GM18519 (cell line): ENCODE results near the gene TH.
"Not testable (repeated sequence)": the region's sequence is repeated elsewhere in the genome, so short reads cannot be mapped to it uniquely, and the experiment has no call there.

Source experiments
- ATAC-seq: cut with Tn5 transposase; IDR thresholded peaks from one replicate; pipeline ENCODE4 v1.9.1; 2021; ENCODE audit warnings: mild to moderate bottlenecking, moderate library complexity; ENCODE audit not compliant: unreplicated experiment, low FRiP score

The TH gene

DNA sequence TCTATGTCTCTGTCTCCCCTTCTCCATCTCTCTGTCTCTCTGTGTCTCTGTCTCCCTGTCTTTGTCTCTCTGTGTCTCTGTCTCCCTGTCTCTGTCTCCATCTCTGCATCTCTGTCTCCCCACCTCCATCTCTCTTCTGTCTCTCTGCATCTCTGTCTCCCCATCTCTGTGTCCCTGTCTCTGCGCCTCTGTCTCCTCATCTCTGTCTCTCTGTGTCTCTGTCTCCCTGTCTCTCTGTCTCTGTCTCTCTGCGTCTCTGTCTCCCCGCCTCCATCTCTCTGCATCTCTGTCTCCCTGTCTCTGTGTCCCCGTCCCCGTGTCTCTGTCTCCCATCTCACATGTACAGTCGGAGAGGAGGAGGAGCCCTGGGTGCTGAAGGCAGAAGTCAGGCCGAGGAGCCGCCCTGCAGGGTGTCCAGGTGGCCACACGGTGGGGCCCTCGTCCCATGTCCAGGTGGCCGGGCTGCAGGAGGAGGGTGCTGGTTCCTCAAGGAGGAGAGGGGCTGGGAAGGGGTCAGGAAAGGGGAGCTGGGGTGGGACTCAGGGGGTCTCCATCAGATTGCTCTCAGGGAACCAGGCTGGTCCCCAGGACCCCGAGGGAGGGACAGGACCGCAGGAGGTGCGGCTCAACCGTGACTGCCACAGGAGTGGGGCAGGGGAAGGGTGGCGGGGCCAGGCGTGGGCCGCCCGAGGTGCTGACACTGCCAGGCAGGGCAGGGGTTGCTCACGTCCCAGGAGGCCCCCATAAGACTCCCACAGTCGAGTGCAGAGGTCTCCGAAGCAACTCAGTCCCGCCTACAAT is 25.6 kb upstream of the TH start:
- no peak for ATAC-seq

DNA sequence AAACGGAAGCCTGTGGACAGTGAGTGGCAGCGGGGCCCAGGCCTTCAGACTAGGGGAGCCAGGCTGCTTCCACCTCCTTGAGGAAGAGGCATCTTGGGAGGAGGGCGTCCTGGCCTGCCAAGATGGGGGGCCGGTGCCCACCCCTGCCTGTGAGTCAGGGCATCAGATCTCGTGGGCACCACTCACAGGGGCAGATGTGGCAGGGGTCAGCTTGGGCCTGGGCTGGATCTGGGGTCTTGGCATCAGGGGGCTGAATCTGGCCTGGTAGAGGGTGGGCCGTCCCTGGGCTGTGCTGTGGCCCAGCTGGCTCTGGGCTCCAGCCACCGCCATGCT is 24.1 kb upstream of the TH start:
- no peak for ATAC-seq

DNA sequence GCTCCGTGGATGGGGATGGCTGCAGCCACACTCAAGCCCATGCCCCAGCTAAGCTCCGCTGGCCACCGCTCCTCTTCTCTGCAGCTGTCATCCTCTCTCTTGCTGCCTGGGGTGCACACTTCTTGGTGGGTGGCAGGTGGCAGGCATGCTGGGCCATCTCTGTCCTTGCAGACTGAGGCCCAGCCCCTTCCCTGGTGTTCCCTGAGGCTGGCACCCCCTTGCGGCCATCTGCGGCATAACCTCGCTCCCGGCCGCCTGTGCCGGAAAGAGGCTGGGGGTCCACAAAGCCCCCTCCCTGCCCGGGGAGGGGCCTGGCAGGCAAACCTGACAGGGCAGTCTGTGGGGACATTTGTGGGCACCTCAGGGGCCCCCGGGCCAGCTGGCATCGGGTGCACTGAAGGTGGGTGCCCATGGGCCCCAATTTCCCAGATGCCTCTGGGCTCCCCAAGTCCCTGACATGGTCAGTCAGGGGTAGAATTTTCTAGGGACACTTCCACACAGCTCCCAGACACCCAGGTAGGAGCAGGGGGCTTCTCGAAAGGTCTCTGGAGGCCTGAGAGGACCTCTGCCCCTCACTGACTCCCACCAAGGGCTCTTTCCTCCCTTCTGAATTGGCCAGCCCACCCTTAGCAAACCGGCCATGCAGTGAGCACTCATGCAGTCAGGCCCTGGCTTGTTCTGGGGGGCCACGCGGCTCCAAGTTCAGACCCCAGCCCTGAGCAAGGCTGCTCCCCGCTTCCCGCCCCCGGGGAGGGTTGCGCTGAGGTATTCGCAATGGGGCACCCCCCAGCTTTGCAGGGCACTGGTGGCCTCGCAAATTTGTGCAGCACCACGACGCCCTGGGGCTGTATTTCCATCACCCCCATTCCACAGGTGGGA is 23.5 kb upstream of the TH start:
- ATAC-seq: no peak

DNA sequence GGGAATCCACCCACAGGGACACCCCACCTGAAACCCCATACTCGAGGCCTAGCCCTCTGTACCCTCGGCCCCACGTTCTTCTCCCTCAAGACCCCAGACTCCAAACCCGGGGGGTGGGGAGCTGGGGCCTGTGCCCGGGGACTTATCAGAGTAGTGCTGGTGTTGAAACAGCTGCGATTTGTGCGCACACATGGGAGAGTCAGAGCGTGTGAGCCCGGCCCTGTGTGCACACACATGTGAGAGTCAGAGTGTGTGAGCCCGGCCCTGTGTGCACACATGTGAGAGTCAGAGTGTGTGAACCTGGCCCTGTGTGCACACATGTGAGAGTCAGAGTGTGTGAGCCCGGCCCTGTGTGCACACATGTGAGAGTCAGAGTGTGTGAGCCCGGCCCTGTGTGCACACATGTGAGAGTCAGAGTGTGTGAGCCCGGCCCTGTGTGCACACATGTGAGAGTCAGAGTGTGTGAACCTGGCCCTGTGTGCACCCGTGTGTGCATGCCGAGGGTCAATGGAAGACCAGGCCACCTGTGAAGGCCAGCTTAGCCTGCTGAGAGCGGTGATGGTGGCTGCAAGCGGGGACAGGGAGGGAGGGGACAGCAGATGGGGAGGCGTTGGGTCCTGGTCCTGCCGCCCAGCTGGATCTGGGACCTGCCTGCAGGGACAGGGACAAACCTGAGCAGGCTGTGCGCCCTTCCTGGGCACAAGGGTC is 22.4 kb upstream of the TH start:
- ATAC-seq: not testable (repeated sequence)

DNA sequence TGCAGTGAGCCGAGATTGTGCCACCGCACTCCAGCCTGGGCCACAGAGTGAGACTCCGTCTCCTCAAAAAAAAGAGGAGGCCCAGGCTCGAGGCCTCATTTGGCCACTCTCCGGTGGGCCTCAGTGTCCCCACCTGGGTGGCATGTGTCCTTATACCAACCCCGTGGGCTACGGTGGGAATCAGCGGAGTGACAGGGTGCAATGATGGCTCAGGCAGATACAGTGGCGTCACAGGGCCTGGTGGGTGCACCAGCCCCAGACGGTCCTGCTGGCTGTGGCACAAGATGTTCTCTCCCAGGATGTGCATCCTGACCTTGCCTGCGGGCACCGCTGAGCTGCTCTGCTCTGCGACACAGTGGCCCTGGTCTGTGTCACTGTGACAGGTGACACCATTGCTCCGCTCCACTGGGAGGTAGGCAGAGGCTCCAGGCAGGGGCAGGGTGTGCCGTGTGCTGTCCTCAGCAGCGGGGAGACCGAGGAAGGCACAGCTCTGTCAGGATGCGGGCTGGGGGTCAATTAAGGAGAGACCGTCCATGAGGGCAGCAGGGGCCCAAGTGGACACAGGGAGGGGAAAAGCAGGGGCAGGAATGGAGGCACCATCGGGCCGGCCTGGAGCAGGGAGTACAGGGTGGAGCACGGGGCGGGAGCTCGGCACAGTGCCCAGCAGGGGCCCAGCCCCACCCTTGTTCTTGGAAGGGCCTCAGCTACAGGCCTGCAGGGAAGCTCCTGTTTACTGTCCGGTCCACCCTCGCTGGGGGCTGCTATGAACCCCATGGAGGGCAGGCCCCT is 21.7 kb upstream of the TH start:
- no peak for ATAC-seq

DNA sequence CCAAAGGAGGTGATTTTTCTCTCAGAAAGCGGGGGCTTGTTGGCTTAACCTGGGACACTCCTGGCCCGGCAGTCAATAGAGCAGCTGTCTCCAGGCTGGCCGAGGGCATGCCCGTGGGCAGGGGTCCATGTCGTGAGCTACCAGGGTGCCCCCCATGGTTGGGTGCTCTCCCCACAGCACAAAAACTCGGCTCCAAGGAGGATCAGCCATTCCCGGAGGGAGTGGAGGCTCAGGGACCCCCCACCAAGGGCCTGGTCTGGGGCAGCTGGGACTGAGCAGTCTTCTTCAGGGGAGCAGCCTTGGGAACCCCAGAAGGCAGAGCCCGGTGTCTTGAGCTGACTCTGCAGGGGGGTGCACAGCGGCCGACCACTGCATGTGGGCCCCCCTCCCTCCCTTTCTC is 20.8 kb upstream of the TH start:
- ATAC-seq: no peak

DNA sequence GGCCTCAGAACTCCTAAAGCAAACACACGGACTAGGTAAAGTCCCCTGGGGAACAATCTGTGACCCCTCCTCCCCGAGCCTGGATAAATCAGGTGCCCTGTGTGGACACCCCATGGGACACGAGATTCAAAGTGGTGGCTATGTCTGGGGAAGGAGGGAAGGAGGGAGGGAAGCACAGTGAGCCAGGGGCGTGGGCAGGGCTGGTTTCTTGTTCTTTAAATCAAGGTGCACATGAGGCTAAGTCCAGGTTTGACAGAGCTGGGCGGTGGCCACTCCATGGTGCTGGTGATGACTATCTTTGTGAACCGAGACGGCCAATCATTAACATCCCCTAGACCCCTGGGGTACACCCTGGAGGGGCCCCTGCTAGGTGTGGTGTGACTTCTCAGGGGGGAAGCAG is 20.3 kb upstream of the TH start:
- ATAC-seq: no peak

DNA sequence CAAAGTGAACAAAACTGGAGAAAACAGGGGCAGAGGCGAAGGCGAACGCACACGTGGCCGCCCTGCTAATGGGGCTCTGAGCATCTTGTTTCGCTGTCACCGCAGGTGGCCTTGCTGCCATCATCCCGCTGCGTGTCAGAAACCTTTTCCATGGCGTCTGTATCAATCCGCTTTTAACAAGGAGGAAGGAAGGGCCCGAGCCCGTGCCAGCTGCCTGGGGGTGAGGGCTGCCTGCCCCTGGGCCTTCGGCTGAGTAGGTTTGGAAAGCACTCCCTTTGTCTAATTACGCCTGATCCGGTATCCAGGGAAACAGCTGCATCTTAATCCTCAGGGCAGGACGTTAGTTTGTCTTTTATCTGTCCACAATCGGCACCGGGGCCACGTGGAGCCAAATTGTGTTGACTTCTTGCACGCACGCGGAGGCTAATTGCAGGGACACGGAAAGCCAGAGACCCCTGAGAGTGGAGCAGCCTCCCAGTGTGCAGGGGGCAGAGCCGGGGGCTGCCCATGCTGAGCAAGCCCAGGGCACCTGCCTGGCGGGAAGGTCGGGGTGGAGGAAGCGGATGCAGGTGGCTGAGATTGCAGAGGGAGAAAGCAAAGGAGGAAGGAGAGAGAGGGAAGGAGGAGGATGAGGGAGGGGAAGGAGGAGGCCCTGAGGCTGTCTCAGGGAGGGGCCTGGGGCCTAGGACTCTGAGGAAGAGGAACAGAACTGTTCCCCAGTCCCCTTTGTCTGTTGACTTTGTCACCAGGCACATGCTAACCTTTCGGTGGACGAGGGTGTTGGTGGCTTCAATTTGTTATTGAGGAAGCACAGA is 19.2 kb upstream of the TH start:
- no peak for ATAC-seq

DNA sequence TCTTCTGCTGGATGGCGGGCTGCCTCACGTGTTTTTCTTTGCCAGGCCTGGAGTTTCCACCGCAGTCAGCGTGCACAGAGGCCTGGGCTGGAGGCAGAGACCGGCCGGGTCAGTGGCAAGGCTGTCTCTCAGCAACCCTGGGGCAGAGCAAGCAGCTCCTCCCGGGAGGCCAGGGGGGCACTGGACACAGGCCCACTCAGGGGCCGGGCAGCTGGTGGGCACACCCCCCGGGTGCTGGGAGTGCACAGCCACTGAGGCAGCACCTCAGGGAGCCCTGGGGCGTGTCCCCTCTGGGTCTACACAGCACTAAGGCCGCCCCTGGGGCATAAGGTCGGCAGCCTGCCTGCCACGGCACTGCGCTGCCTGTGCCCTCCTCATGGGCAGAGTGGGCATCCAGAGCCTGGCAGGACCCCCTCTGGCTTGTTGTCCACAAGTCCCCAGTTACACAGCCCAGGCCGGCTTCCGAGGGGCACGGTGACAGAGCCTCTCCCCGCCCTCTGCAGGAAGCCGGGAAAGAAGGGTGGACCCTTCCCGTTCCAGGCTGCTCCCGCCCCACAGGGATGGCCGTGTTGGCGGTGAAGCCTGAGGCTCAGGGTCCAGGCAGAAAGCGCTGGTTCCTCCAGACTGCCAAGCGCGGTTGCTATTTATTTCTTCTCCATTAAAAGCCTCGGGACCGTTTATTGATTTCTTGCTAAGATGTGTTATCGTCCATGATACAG is 18.5 kb upstream of the TH start:
- ATAC-seq: no peak

DNA sequence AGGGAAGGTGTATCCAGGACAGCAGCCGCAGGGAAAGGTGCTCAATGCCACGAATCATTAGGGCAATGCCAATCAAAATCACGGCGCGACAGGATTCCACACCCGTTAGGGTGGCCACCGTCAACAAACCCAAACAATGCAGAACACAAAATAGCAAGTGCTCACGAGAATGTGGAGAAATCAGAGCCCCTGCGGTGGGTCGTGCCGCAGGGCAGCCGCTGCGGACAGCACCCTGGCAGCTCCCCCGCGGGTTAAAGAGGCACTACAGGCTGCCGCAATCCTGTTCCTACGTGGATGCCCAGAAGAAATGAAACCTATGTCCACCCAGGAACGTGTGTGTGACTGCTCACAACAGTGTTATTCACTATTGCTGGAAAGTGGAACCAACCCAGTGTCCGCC is 17.1 kb upstream of the TH start:
- no peak for ATAC-seq

DNA sequence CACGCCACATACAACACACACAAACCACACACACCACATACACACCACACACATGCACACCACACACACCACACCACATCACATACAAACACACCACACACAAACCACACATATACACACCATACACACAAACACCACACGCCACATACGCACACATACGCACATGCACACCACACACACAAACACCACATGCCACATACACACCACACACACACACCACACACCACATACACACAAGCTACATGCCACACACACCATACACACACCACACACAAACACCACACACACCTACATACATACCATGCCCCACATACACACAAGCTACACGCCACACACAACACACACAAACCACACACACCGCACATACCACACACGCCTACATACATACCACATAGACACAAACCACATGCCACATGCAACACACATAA is 15.7 kb upstream of the TH start:
- ATAC-seq: no peak

DNA sequence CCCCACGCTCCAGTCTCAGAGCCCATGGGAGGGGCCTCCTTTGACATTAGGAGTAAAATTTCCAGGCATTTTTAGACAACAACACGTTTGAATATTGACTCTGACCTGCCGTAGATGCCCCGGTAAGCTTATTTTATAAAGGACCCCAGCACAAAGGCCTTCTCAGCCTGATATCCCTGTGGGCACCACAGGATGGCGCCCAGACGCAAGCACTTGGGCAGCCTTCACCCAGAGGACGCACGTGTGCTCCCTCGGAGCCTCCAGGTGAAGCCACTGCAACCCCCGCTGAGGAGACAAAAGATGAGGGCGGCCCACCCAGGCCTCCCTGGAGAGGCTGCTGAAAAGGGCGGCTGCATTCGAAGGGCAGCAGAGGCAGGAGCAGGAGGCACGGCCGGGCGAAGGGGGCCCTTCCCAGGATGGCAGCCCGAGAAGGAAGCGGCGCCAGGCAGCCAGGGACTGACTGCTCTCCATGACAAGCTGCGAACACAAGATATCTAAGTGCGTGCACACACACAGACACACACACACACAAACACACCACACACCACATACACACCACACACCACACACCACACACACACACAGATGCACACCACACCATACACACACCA is 15.2 kb upstream of the TH start:
- no peak for ATAC-seq

DNA sequence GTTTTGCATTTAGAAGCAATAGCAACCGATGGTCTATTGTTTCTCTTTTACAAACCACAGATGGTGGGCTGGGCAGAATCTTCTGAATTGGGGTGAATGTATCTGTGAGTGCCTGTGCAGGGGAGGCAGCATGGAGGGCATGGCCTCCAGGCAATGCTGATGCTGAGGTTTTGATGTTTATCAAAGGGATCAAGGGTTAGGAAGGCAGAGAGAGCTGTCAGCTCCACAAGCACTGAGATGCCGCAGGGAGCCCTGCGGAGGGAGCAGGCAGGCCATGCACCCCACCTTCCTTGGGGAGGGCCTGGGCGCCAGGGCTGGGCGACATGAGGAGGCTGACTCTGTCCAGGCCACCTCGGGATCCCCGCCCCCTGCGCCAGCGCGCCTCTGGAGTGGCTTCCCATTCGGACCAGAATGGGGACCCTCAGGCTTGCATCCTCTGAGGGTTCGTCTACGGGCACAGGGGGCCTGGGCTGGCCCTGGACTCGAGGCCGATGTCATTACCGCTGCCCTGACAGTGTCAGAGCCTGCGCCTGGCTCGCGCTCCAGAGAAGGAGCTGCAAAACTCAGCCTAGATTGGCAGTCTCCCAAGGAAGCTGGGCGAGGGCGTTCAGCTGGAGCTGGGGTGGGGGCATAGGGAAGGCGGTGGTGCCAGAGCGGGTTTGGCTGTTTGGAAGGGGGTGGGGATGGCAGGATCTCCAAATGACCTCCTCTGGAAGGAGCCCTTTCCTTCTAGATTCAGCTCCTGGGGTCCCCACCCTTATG is 13.9 kb upstream of the TH start:
- ATAC-seq: no peak

DNA sequence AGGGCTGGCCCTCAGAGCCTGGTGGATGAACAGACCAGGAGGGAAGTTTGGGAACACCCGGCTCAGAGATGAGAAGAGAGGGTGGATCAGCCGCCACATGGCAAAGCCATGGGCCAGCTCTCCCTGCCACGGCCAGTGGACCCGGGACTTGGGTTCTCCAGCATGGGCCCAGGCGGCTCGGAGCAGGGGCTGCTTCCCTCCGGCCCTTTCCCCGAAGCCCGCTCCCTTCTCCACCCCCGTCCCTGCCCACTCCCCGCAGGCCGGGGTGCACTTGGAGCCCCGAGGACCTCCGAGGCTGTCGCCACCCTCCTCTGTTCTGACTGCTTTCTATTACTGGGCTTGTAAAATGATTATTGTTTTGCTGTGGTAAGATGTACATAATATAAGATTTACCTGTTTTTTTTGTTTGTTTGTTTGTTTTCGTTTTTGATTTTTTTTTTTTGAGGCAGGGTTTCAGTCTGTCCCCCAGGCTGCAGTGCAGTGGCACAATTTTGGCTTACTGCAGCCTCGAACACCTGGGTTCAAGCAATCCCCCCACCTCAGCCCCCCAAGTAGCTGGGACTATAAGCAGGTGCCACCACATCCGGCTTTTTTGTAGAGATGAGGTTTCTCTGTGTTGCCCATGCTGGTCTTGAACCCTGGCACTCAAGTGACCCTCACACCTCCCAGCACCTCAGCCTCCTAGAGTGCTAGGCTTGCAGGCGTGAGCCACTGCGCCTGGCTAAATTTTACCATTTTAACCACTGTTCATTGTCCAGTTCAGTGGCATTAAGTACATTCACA is 11.3 kb upstream of the TH start:
- ATAC-seq: no peak

DNA sequence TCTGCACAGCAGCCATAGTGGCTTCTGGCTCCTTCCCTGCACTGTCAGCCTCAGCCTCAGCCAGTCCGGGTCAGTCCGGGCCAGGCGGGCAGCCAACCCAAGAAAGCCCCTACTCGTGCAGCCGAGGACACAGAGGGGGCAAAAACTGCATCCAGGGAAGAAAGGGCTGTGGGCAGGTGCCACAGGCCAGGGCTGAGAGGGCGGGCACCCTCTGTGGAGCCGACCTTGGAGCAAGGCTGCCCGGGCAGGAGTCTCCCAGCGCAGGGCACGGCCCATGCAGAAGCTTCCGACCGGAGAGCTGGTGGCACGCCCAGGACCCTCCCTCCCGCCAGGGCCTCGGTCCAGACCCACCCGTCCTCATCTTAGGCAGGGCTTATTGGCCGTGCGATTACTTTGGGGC is 10.5 kb upstream of the TH start:
- no peak for ATAC-seq

DNA sequence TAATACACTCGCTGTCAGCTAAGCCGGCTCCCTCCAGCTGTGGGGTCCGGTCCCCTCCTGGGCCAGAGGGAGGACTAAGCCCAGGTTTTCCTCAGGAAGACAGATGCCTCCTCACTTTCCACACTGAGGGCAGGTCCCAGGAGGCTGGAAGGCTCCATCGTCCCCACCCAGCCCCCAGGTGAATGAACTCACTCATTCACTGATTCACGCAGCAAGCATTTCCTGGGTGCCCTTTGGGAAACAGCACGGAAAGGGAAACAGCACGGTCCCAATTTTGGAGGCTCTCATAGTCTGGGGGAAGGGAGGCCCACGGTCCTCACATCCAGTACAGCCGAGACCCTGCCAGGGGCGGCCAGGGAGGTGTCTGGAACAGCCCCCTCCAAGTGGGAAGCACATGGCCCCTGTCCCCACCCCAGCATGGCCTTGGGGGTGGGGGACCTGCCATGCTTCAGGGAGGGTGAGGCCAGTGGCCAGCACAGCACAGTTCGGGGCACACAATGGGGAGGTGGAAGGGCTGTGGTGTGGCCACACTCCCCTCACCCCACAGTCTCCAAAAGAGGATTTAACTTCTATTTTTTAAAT is 9.3 kb upstream of the TH start:
- ATAC-seq: no peak

DNA sequence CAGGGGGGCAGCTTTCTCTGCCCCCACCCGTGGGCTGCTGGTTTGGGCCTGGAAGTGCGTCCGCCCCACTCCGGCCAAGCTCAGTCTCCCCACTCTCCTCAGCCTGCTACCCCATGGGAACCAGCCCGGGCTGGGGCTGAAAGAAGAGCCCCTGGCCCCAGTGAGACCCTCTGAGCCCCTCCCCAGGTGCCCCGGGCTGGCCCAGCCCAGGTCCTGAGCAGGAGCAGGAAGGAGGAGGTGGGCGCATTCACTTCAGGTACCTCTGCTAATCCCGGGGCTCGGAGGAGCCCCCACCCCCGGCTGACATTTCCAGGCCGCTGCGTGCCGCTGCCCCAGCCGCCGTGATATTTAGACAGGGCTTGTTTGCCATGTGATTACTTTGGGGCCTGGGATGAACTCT is 8.7 kb upstream of the TH start:
- no peak for ATAC-seq
